ENCODE results near the gene TBX20. TPM values are rescaled to one million over a fixed set of nuclear protein-coding genes. Genes with fewer than 3 reads are reported as not detected.
"Not testable (repeated sequence)": the region's sequence is repeated elsewhere in the genome, so short reads cannot be mapped to it uniquely, and the experiment has no call there.

TBX20 gene
- total RNA-seq, 4 donors from 2014 or later = 0.22 to 0.27 TPM; not detected in 2

DNA sequence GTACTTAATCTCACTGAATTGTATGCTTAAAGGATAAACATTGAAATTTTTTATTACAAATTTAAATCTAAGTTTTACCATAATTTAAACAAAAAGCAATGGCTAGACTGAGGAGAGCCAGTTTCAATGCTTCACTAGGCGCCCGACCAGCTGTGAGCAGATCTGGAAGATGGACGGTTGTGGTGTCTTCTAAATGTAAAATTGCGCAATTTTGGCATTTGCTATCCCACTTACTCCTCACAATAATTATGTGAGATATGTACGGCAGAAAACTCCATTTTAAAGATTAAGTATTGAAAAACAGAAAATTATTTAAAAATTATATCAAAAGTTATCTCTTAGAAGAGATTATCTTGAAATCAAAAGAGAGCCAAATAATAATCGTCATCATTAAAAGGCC, 73.2 kb downstream of the TBX20 start:
- H3K4me3 ChIP-seq (replicated peaks in 1 of 3); DNase-seq; H3K36me3 ChIP-seq; H3K9me3 ChIP-seq; H3K4me1 ChIP-seq; H3K27me3 ChIP-seq; H3K27ac ChIP-seq: not testable (repeated sequence)
- 90% methylated on average over 6 of the region's 6 CpGs for WGBS, 2 donors
- intact Hi-C loops (cut with DNase I) = loop anchor here (10.0 kb wide), 1 partner anchor 344 kb away; no protein-coding TSS in a partner anchor

DNA sequence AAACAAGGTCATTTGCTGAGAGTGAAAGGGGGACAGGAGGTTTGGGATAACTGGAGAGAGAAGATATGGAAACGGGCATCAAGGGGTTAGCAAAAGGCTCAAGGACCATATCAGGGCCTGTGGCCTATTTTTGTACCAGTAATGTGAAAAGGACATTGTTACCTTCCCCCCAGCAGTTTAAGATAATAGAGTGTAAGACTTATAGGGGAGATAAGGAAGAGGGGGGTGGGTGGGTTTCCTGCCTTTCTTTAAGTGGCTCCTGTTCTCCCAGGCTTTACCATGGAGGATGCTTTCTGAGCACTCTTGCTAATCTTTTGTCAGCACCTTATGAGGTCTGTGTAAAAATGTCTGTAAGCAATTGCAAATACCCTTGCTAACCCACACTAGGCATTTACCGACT, 80.7 kb downstream of the TBX20 start:
- H3K36me3 ChIP-seq; H3K4me1 ChIP-seq; H3K27ac ChIP-seq; H3K4me3 ChIP-seq (replicated peaks in 1 of 3); H3K9me3 ChIP-seq; intact Hi-C loops (cut with DNase I); H3K27me3 ChIP-seq; DNase-seq: not testable (repeated sequence)
- 67 to 75% methylated on average over 2 of the region's 2 CpGs for WGBS, 2 donors

DNA sequence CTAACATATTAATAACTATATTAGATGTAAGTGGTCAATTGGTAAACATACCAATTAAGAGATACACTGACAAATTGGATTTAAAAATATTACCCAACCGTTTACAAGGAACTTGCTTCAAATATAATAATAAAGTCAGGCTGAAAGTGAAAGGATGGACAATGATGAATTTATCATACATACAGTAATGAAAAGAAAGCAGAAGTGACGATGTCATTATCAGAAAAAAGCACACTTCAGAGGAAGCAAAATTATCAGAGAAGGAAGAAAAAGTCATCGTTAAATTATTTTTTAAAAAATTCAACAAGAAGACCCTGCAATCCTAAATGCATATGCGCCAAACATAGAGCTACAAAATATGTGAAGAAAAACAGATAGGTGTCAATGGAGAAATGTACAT, 81.8 kb downstream of the TBX20 start:
- DNase-seq; H3K9me3 ChIP-seq; H3K27me3 ChIP-seq; H3K36me3 ChIP-seq; H3K4me3 ChIP-seq (replicated peaks in 1 of 3); H3K4me1 ChIP-seq; intact Hi-C loops (cut with DNase I); H3K27ac ChIP-seq: not testable (repeated sequence)
- 84 to 87% methylated on average over 4 of the region's 4 CpGs for WGBS, 2 donors

DNA sequence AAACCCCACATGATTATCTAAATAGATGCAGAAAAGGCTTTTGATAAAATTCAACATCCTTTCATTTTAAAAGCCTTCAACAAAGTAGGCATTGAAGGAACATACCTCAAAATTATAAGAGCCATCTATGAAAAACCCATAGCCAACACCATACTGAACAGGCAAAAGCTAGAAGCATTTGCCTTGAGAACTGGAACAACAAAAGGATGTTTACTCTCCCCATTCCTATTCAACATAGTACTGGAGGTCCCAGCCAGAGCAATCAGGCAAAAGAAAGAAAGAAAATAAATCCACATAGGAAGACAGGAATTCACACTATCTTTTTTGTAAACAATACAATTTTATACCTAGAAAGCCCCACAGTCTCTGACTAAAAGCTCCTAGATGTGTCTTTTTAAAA, 86.2 kb downstream of the TBX20 start:
- H3K9me3 ChIP-seq; DNase-seq; intact Hi-C loops (cut with DNase I); H3K27ac ChIP-seq; H3K36me3 ChIP-seq; H3K27me3 ChIP-seq; H3K4me1 ChIP-seq; H3K4me3 ChIP-seq (replicated peaks in 1 of 3): not testable (repeated sequence)

DNA sequence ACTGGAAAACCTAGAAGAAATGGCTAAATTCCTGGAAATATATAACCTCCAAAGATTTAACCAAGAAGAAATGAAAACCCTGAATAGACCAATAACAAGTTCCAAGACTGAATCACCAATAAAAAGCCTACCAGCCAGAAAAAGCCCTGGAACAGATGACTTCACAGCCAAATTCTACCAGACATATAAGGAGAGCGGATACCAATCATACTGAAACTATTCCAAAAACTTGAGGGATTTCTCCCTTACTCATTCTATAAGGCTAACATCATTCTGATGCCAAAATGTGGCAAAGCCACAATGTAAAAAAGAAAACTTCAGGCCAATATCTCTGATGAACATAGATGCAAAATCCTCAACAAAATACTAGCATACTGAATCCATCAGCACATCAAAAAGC, 86.7 kb downstream of the TBX20 start:
- H3K36me3 ChIP-seq; H3K27ac ChIP-seq; DNase-seq; H3K27me3 ChIP-seq; H3K4me3 ChIP-seq (replicated peaks in 1 of 3); H3K9me3 ChIP-seq; intact Hi-C loops (cut with DNase I); H3K4me1 ChIP-seq: not testable (repeated sequence)
- WGBS, 2 donors = 87 to 94% methylated on average over 1 of the region's 1 CpG

DNA sequence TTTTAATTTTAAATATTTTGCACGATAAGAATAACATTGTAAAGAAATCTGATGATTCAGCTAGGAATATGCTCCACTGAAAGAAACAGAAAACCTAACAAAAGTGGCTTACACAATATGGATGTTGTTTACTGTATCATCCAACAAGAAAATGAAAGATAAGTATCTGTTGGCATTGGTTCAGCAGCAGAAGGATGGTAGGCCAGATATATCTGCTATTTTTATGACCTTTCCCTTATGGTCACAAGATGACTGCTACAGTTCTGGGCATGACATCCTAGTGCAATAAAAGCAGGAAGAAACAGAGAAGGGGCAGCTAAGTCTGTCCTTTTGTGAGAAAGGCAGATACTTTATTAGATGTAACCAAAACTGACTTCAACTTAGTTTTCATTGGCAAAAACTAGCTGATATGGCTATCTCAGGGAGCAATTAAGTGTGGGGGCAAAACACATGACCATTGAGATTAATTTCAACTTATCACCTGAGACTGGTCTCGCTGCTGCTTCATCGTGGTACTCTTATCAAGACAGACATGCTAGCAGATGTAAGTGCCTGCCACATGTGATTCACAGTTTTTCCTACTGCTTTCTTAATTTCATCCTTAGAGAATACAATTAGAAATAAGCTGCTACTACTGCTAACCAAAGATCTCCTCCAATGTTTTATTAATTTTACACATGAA, 92.7 kb downstream of the TBX20 start:
- H3K4me1 ChIP-seq; H3K4me3 ChIP-seq (replicated peaks in 1 of 3); H3K27me3 ChIP-seq; intact Hi-C loops (cut with DNase I); H3K36me3 ChIP-seq; H3K27ac ChIP-seq; DNase-seq; H3K9me3 ChIP-seq: not testable (repeated sequence)
- 41 to 57% methylated on average over 3 of the region's 3 CpGs for WGBS, 2 donors

Other genes starting within 250 kb of the TBX20 start
- gene DPY19L1, start 216.6 kb downstream of the TBX20 start, total RNA-seq = 10 to 100 TPM; 14.0 to 50.3 (median 15.0) TPM